GM11168 (cell line): ENCODE results near the gene GNAL.
"Not testable (repeated sequence)": the region's sequence is repeated elsewhere in the genome, so short reads cannot be mapped to it uniquely, and the experiment has no call there.

ENCODE experiments used
- in situ Hi-C: fragments of 300-500 bp; cut with MboI; formaldehyde crosslinking; loops from one replicate; pipeline ENCODE4 v1.12.0; 2022; ENCODE audit warnings: low sequenced_read_pairs; ENCODE audit not compliant: unreplicated experiment

Gene GNAL

GRCh38 chr18:11834772-11835171, 145.7 kb downstream of the GNAL start:
- in situ Hi-C loops, result no loop called here

- in situ Hi-C loops, result no loop called here
Measured at GRCh38 chr18:11839556-11839955, 150.5 kb downstream of the GNAL start.

- in situ Hi-C loops, result no loop called here
Measured at GRCh38 chr18:11840493-11840892, 151.4 kb downstream of the GNAL start.

GRCh38 chr18:11842562-11842961, 153.5 kb downstream of the GNAL start:
- in situ Hi-C loops, result no loop called here

GRCh38 chr18:11844436-11844835, 155.4 kb downstream of the GNAL start:
- in situ Hi-C loops, result no loop called here

- in situ Hi-C loops, result no loop called here
Measured at GRCh38 chr18:11845654-11846053, 156.6 kb downstream of the GNAL start.

GRCh38 chr18:11847811-11848210, 158.7 kb downstream of the GNAL start:
- in situ Hi-C loops, result no loop called here

GRCh38 chr18:11849279-11849678, 160.2 kb downstream of the GNAL start:
- in situ Hi-C loops, result no loop called here

GRCh38 chr18:11849841-11850634, 161.0 kb downstream of the GNAL start:
- in situ Hi-C loops, result no loop called here

- in situ Hi-C loops, result no loop called here
Measured at GRCh38 chr18:11850821-11851145, 161.7 kb downstream of the GNAL start.

- in situ Hi-C loops, result no loop called here
Measured at GRCh38 chr18:11851146-11851805, 162.2 kb downstream of the GNAL start, which contains the start of gene CHMP1B. CHMP1B (plus strand) TSS chr18:11851413; CDS start chr18:11851512, 99 bp downstream.

GRCh38 chr18:11851806-11852337, 162.8 kb downstream of the GNAL start:
- in situ Hi-C loops, result no loop called here

- in situ Hi-C loops, result not testable (repeated sequence)
Measured at GRCh38 chr18:11854554-11854953, 165.5 kb downstream of the GNAL start.

- in situ Hi-C loops, result no loop called here
Measured at GRCh38 chr18:11857177-11857887, 168.3 kb downstream of the GNAL start.

- in situ Hi-C loops, result no loop called here
Measured at GRCh38 chr18:11859282-11859830, 170.3 kb downstream of the GNAL start.

- in situ Hi-C loops, result no loop called here
Measured at GRCh38 chr18:11859903-11860407, 170.9 kb downstream of the GNAL start.

GRCh38 chr18:11860594-11861450, 171.8 kb downstream of the GNAL start:
- in situ Hi-C loops, result no loop called here

- in situ Hi-C loops, result no loop called here
Measured at GRCh38 chr18:11861583-11862288, 172.7 kb downstream of the GNAL start.
